IMR-90 (cell line): ENCODE results near the gene SLC6A12. TPM values are rescaled to one million over a fixed set of nuclear protein-coding genes. Genes with fewer than 3 reads are reported as not detected.

Source experiments
- ATAC-seq: fragments of 200-7000 bp; cut with Tn5 transposase; 2 replicates; pipeline ENCODE4 v1.9.1; 2020; ENCODE audit warnings: low read depth, mild to moderate bottlenecking, moderate library complexity
- BruUV-seq: library from RNA; stranded (reverse); fragments of 400-500 nt; replicated peaks from 2 replicates; lab custom pipeline; 2021; lab: Mats Ljungman, UMichigan
- CTCF ChIA-PET: fragments of 300-600 bp; formaldehyde crosslinking; extraction: SDS; loops from one replicate; lab custom pipeline; 2021; ENCODE audit warnings: antibody characterized with exemption; lab: Yijun Ruan, JAX
- POLR2A ChIA-PET: fragments of 300-600 bp; sonication (Branson Sonifier 250); formaldehyde crosslinking; loops from one replicate; lab custom pipeline; 2022; ENCODE audit warnings: antibody characterized with exemption; ENCODE audit not compliant: unreplicated experiment; lab: Charles Lee
- DNase-seq: peaks from one replicate; pipeline ENCODE4 v3.0.0; 2013
- H2AFZ ChIP-seq: replicated peaks from 2 replicates; pipeline ENCODE3; 2013; ENCODE audit warnings: low read length, mild to moderate bottlenecking; ENCODE audit not compliant: poor library complexity
- H2AK5ac ChIP-seq: 2 replicates; pipeline ENCODE4 v1.6.1; 2013; ENCODE audit warnings: low read depth, low read length, inconsistent platforms
- H2AK9ac ChIP-seq: replicated peaks from 2 replicates; pipeline ENCODE3; 2013; ENCODE audit warnings: mild to moderate bottlenecking, low read depth, low read length, moderate library complexity; ENCODE audit not compliant: poor library complexity
- H2BK120ac ChIP-seq: 2 replicates; pipeline ENCODE4 v1.6.1; 2013; ENCODE audit warnings: low read depth, low read length, inconsistent platforms
- H2BK15ac ChIP-seq: 3 replicates; pipeline ENCODE4 v1.6.1; 2013; ENCODE audit warnings: low read depth, low read length, inconsistent platforms
- H2BK20ac ChIP-seq: 2 replicates; pipeline ENCODE4 v1.6.1; 2013; ENCODE audit warnings: low read depth, mild to moderate bottlenecking, inconsistent platforms, low read length, moderate library complexity
- H2BK5ac ChIP-seq: 2 replicates; pipeline ENCODE4 v1.6.1; 2013; ENCODE audit warnings: mild to moderate bottlenecking, low read depth, low read length, inconsistent platforms; ENCODE audit not compliant: poor library complexity, severe bottlenecking
- H3K14ac ChIP-seq: replicated peaks from 2 replicates; pipeline ENCODE4 v1.6.1; 2013; ENCODE audit warnings: low read depth, low read length, inconsistent platforms
- H3K18ac ChIP-seq: 2 replicates; pipeline ENCODE4 v1.6.1; 2013; ENCODE audit warnings: low read depth, low read length, control low read depth
- H3K23ac ChIP-seq: 2 replicates; pipeline ENCODE4 v1.6.1; 2013; ENCODE audit warnings: low read depth, low read length, inconsistent platforms
- H3K27ac ChIP-seq: 2 replicates; pipeline ENCODE4 v1.5.1; 2013; ENCODE audit warnings: mild to moderate bottlenecking, control low read depth, low read length; ENCODE audit not compliant: insufficient read depth
- H3K27me3 ChIP-seq: 2 replicates; pipeline ENCODE4 v1.6.1; 2013; ENCODE audit warnings: low read length; ENCODE audit not compliant: control insufficient read depth, insufficient read depth
- H3K36me3 ChIP-seq: 2 replicates; pipeline ENCODE4 v1.6.1; 2013; ENCODE audit warnings: low read length, mixed read lengths; ENCODE audit not compliant: control insufficient read depth, insufficient read depth
- H3K4ac ChIP-seq: 2 replicates; pipeline ENCODE4 v1.6.1; 2013; ENCODE audit warnings: low read depth, low read length, inconsistent platforms
- H3K4me1 ChIP-seq: 2 replicates; pipeline ENCODE4 v1.6.1; 2013; ENCODE audit warnings: low read length, mixed read lengths; ENCODE audit not compliant: control insufficient read depth, insufficient read depth
- H3K4me2 ChIP-seq: 2 replicates; pipeline ENCODE4 v1.6.1; 2013; ENCODE audit warnings: low read depth, mild to moderate bottlenecking, control low read depth, low read length, moderate library complexity
- H3K4me3 ChIP-seq: 2 replicates; pipeline ENCODE4 v1.5.1; 2013; ENCODE audit warnings: low read depth, mild to moderate bottlenecking, control low read depth, low read length, moderate library complexity; ENCODE audit not compliant: insufficient read depth
- H3K56ac ChIP-seq: 2 replicates; pipeline ENCODE4 v1.6.1; 2013; ENCODE audit warnings: low read length, inconsistent platforms; ENCODE audit not compliant: insufficient read depth; ENCODE audit errors: extremely low read depth
- H3K79me1 ChIP-seq, 2 experiments: 2 replicates each; pipeline ENCODE4 v1.6.1; 2013; ENCODE audit warnings: low read length in 2 of 2, inconsistent platforms in 1 of 2, low read depth in 1 of 2
- H3K9ac ChIP-seq: 2 replicates; pipeline ENCODE4 v1.6.1; 2013; ENCODE audit warnings: low read depth, low read length, control low read depth
- H3K9me1 ChIP-seq: 2 replicates; pipeline ENCODE4 v1.6.1; 2013; ENCODE audit warnings: low read length, inconsistent platforms; ENCODE audit not compliant: insufficient read depth
- H3K9me3 ChIP-seq: 2 replicates; pipeline ENCODE4 v1.6.1; 2013; ENCODE audit warnings: low read length; ENCODE audit not compliant: control insufficient read depth, insufficient read depth
- H4K20me1 ChIP-seq: 2 replicates; pipeline ENCODE4 v1.6.1; 2013; ENCODE audit warnings: low read length, inconsistent platforms; ENCODE audit not compliant: insufficient read depth
- H4K5ac ChIP-seq: 2 replicates; pipeline ENCODE4 v1.6.1; 2013; ENCODE audit warnings: mild to moderate bottlenecking, low read depth, low read length, control low read depth
- H4K8ac ChIP-seq, 2 experiments: 2 replicates each; pipeline ENCODE4 v1.6.1; 2013; ENCODE audit warnings: low read depth in 2 of 2, low read length in 2 of 2, control low read depth in 1 of 2, inconsistent platforms in 1 of 2
- H4K91ac ChIP-seq: 2 replicates; pipeline ENCODE4 v1.6.1; 2013; ENCODE audit warnings: low read depth, low read length, inconsistent platforms; ENCODE audit not compliant: insufficient read depth
- MAFK ChIP-seq: IDR thresholded peaks from 2 replicates; pipeline ENCODE4 v1.6.1; 2012; ENCODE audit warnings: low read depth, low read length, improper control_type of control experiment
- NFE2L2 ChIP-seq: fragments of 150-350 bp; IDR thresholded peaks from 2 replicates; pipeline ENCODE4 v1.6.1; 2016; ENCODE audit warnings: low read depth, mild to moderate bottlenecking, low read length
- WGBS, 2 experiments: methylation state at CpG; one replicate each; pipeline versions ENCODE4 v1.1.5 to v1.1.7; 2013; ENCODE audit warnings: missing lambda C conversion rate in 2 of 2; ENCODE audit not compliant: insufficient read length in 1 of 2; ENCODE audit errors: extremely low coverage in 2 of 2; 5-methylcytosine and 5-hydroxymethylcytosine counted together
- dilution Hi-C: fragments of 300-500 bp; cut with HindIII; formaldehyde crosslinking; loops from one replicate; pipeline ENCODE4 v1.14.3; 2018; ENCODE audit warnings: low sequenced_read_pairs; ENCODE audit not compliant: unreplicated experiment
- in situ Hi-C: fragments of 300-500 bp; cut with MboI; formaldehyde crosslinking; loops from 3 replicates; pipeline ENCODE4 v1.14.3; 2019; ENCODE audit warnings: low sequenced_read_pairs, inconsistent platforms, mixed read lengths
- intact Hi-C: fragments of 100-400 bp; cut with micrococcal nuclease; formaldehyde crosslinking; loops from 2 replicates; pipeline ENCODE4 v1.10.0; 2022
- polyA plus RNA-seq, 3 experiments: library from polyadenylated mRNA; depleted of rRNA; stranded (reverse); fragments of >200 nt; gene quantifications; 2 replicates each; pipeline ENCODE4 v1.2.3, GENCODE V29; 2012; ENCODE audit warnings: low replicate concordance in 1 of 3
- total RNA-seq: library from RNA; depleted of rRNA; stranded (reverse); fragments of >200 nt; gene quantifications from 2 replicates; pipeline ENCODE4 v1.2.3, GENCODE V29; 2012

SLC6A12 gene
- total and polyA plus RNA-seq, 2 of the 4 experiments (the other 2 are of a cell fraction): not detected

DNA sequence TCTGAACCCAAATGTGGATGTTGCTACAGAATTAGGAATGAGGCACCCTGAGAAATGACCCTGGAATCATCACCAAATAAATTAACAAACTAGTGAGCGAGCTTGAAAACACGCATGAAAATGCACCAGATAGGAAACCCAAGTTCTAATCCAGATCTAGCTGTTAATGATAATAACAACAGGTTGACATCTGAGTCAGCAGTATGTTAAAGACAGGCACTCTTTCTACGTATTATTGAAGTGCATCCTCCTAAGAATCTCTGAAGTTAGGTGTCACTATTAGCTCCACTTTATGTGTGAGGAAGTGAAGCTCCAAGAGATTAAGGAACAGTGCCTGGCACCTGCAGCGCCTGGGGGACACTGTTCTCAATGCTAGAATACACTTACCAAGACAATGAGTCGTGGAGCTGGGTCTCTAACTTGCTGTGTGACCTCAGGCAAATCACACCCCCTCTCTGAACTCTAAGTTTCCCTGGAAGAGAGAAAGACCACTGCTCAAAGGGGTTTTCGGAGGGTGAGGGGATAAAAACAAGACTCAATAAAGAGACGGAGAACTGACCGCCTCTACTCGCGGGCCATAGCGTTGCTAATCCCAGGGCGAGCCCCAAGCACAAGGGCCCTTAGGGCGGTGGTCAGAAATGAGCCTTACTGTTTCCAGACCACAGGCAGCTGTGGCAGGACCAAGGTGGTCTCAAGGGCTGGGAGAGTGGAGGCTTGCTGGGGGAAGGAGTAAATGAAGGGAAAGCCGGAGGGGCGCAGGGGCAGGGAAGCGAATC, 2.1 kb downstream of the SLC6A12 start:
- Histone ChIP-seq H3K14ac (no peak overlapping the region), H3K23ac (no peak overlapping the region), H2BK20ac (no peak overlapping the region), H4K5ac (no peak overlapping the region), H3K9me3 (no peaks in the 10 kb centered on the region), H3K18ac (no peak overlapping the region), H2BK5ac (no peak overlapping the region), H3K4me1 (peaks cover 2% of the 10 kb centered on the region; the same call in 1 of the 2 replicates), H4K20me1 (no peaks in the 10 kb centered on the region; the same call in 1 of the 2 replicates), H3K9ac (no peak overlapping the region), H3K4ac (no peak overlapping the region), H3K27me3 (peaks cover 75% of the 10 kb centered on the region), H4K8ac (no peak overlapping the region), H2BK120ac (no peak overlapping the region), H3K27ac (no peak overlapping the region), H3K4me3 (no peak overlapping the region), H4K91ac (no peak overlapping the region), H3K56ac (no peak overlapping the region), H3K4me2 (no peak overlapping the region), H2BK15ac (no peak overlapping the region), H3K9me1 (no peaks in the 10 kb centered on the region; the same call in 1 of the 2 replicates), H2AFZ (no peak overlapping the region), H3K36me3 (no peaks in the 10 kb centered on the region), H2AK9ac (no peak overlapping the region), H2AK5ac (no peak overlapping the region), H3K79me1 (no peaks in the 10 kb centered on the region)
- dilution Hi-C loops: no loop called here
- no TSS peak for BruUV-seq
- ChIA-PET CTCF (no interaction called here), POLR2A (no interaction called here)
- intact Hi-C loops: no loop called here
- WGBS, 2 experiments: 98% methylated on average over 8 of the region's 16 CpGs; no CpG with 5 or more reads in 1 of the 2 experiments
- peak; percentile 57 for TF ChIP-seq MAFK
- TF ChIP-seq NFE2L2: no peak
- DNase-seq: no peak
- in situ Hi-C loops: no loop called here
- no peak for ATAC-seq
